HUES48 (cell line): Measurements from ENCODE around the gene SAA1.

ENCODE experiments used
- H3K27ac ChIP-seq: one replicate; pipeline ENCODE4 v1.7.0; 2013; ENCODE audit warnings: low read depth, low read length, inconsistent platforms
- H3K27me3 ChIP-seq: 2 replicates; pipeline ENCODE4 v1.6.1; 2013; ENCODE audit warnings: mild to moderate bottlenecking, low read length; ENCODE audit not compliant: control insufficient read depth, insufficient read depth
- H3K36me3 ChIP-seq: 2 replicates; pipeline ENCODE4 v1.6.1; 2013; ENCODE audit warnings: low read length; ENCODE audit not compliant: control insufficient read depth, insufficient read depth
- H3K4me1 ChIP-seq: 2 replicates; pipeline ENCODE4 v1.6.1; 2013; ENCODE audit warnings: mild to moderate bottlenecking, low read length; ENCODE audit not compliant: control insufficient read depth, insufficient read depth
- H3K4me3 ChIP-seq: 2 replicates; pipeline ENCODE4 v1.5.1; 2013; ENCODE audit warnings: mild to moderate bottlenecking, low read depth, low read length
- H3K9ac ChIP-seq: 2 replicates; pipeline ENCODE4 v1.6.1; 2013; ENCODE audit warnings: mild to moderate bottlenecking, low read depth, low read length, moderate library complexity
- H3K9me3 ChIP-seq: 2 replicates; pipeline ENCODE4 v1.6.1; 2013; ENCODE audit warnings: low read length; ENCODE audit not compliant: control insufficient read depth, insufficient read depth

Gene SAA1

GRCh38 chr11:18265949-18266348, at the start of gene SAA1:
Gene SAA1 (plus strand): TSS chr11:18266264. CDS start chr11:18266888, 624 bp downstream.
- Histone ChIP-seq H3K4me1 (no peaks in the 10 kb centered on the region), H3K27me3 (no peaks in the 10 kb centered on the region), H3K9ac (no peak within 1 kb of the TSS), H3K27ac (no peak within 1 kb of the TSS), H3K4me3 (no peak within 1 kb of the TSS), H3K9me3 (no peaks in the 10 kb centered on the region), H3K36me3 (no peaks in the 10 kb centered on the region)

- Histone ChIP-seq H3K36me3 (no peaks in the 10 kb centered on the region), H3K9me3 (no peaks in the 10 kb centered on the region), H3K4me1 (no peaks in the 10 kb centered on the region), H3K27me3 (no peaks in the 10 kb centered on the region), H3K9ac (no peak overlapping the region), H3K27ac (no peak overlapping the region), H3K4me3 (no peak overlapping the region)
These were observed 44.7 kb upstream of the SAA1 start for GRCh38 chr11:18221274-18221876.

GRCh38 chr11:18222814-18223421, 43.1 kb upstream of the SAA1 start:
- Histone ChIP-seq H3K27me3 (no peaks in the 10 kb centered on the region), H3K4me1 (no peaks in the 10 kb centered on the region)

GRCh38 chr11:18223591-18224387, 42.3 kb upstream of the SAA1 start:
- Histone ChIP-seq H3K9ac (no peak overlapping the region), H3K4me1 (no peaks in the 10 kb centered on the region), H3K9me3 (no peaks in the 10 kb centered on the region), H3K27ac (no peak overlapping the region), H3K27me3 (no peaks in the 10 kb centered on the region), H3K36me3 (no peaks in the 10 kb centered on the region), H3K4me3 (no peak overlapping the region)

More at GRCh38 chr11:18222814-18223421, 43.1 kb upstream of the SAA1 start:
- Histone ChIP-seq H3K9ac (no peak overlapping the region), H3K4me3 (no peak overlapping the region), H3K36me3 (no peaks in the 10 kb centered on the region), H3K9me3 (no peaks in the 10 kb centered on the region), H3K27ac (no peak overlapping the region)

- Histone ChIP-seq H3K36me3 (no peaks in the 10 kb centered on the region), H3K9me3 (no peaks in the 10 kb centered on the region), H3K4me3 (no peak overlapping the region), H3K27ac (no peak overlapping the region), H3K4me1 (no peaks in the 10 kb centered on the region), H3K9ac (no peak overlapping the region), H3K27me3 (no peaks in the 10 kb centered on the region)
These were observed 40.2 kb upstream of the SAA1 start for GRCh38 chr11:18225913-18226312.

- H3K27ac ChIP-seq = no peak overlapping the region
- no peak overlapping the region for H3K4me3 ChIP-seq
- H3K36me3 ChIP-seq = no peaks in the 10 kb centered on the region
- H3K4me1 ChIP-seq = no peaks in the 10 kb centered on the region
- H3K27me3 ChIP-seq = no peaks in the 10 kb centered on the region
- no peak overlapping the region for H3K9ac ChIP-seq
- no peaks in the 10 kb centered on the region for H3K9me3 ChIP-seq
These were observed 36.6 kb upstream of the SAA1 start for GRCh38 chr11:18229501-18229900.

- H3K36me3 ChIP-seq = no peaks in the 10 kb centered on the region
These were observed 35.2 kb upstream of the SAA1 start for GRCh38 chr11:18230859-18231258.

GRCh38 chr11:18233912-18234311, 32.2 kb upstream of the SAA1 start:
- no peaks in the 10 kb centered on the region for H3K27me3 ChIP-seq
- no peaks in the 10 kb centered on the region for H3K36me3 ChIP-seq
- H3K4me1 ChIP-seq = no peaks in the 10 kb centered on the region
- H3K9me3 ChIP-seq = no peaks in the 10 kb centered on the region
- H3K27ac ChIP-seq = no peak overlapping the region
- no peak overlapping the region for H3K9ac ChIP-seq
- no peak overlapping the region for H3K4me3 ChIP-seq

More at GRCh38 chr11:18230859-18231258, 35.2 kb upstream of the SAA1 start:
- no peaks in the 10 kb centered on the region for H3K4me1 ChIP-seq
- H3K9ac ChIP-seq = no peak overlapping the region
- H3K9me3 ChIP-seq = no peaks in the 10 kb centered on the region
- no peak overlapping the region for H3K27ac ChIP-seq
- no peak overlapping the region for H3K4me3 ChIP-seq
- no peaks in the 10 kb centered on the region for H3K27me3 ChIP-seq

GRCh38 chr11:18235394-18236334, 30.4 kb upstream of the SAA1 start:
- H3K27ac ChIP-seq = no peak overlapping the region
- no peak overlapping the region for H3K4me3 ChIP-seq
- no peaks in the 10 kb centered on the region for H3K27me3 ChIP-seq
- no peak overlapping the region for H3K9ac ChIP-seq
- no peaks in the 10 kb centered on the region for H3K4me1 ChIP-seq
- H3K9me3 ChIP-seq = no peaks in the 10 kb centered on the region
- H3K36me3 ChIP-seq = no peaks in the 10 kb centered on the region

- Histone ChIP-seq H3K9me3 (no peaks in the 10 kb centered on the region), H3K27ac (no peak within 1 kb of the TSS), H3K27me3 (no peaks in the 10 kb centered on the region), H3K4me3 (no peak within 1 kb of the TSS), H3K9ac (no peak within 1 kb of the TSS), H3K36me3 (no peaks in the 10 kb centered on the region), H3K4me1 (no peaks in the 10 kb centered on the region)
These were observed 29.3 kb upstream of the SAA1 start, which contains the start of gene SAA4 for GRCh38 chr11:18236664-18237356. Gene SAA4 (minus strand): TSS chr11:18236802. CDS start chr11:18235926, 876 bp downstream.
